Measurements from ENCODE around the gene USP37. TPM values are rescaled to one million over a fixed set of nuclear protein-coding genes. Genes with fewer than 3 reads are reported as not detected.
A peak's percentile ranks its signal among the peaks of the same experiment; 100 is the strongest.

USP37 gene
- total and polyA plus RNA-seq, 2 of the 13 experiments (the other 11 are each of a cell fraction or from before 2014, with no cell fraction given) = 6.5 to 30.6 TPM

- TF ChIP-seq ATRX (CRISPR knock-in tag; IDR thresholded peaks at IDR 0.05; ENCODE audit: borderline replicate concordance) (no peak), ZFY (CRISPR knock-in tag; IDR thresholded peaks at IDR 0.05) (peak; percentile 59), HMGXB4 (CRISPR knock-in tag; IDR thresholded peaks at IDR 0.05; ENCODE audit: borderline replicate concordance in 1 of 2, low read depth in 1 of 2) (peak; percentile 79 to 83; a peak in 3 of 4 replicates), ZNF230 (CRISPR knock-in tag; IDR thresholded peaks at IDR 0.05) (peak; percentile 52; the same call in 1 of the 2 replicates), ZNF468 (CRISPR knock-in tag; IDR thresholded peaks at IDR 0.05) (no peak), TBL1XR1 (IDR thresholded peaks at IDR 0.05; ENCODE audit: borderline replicate concordance, low read length, partially characterized antibody) (peak; percentile 33), POLR2AphosphoS5 (IDR thresholded peaks at IDR 0.05; ENCODE audit: low read depth, low read length) (0 out of 2 replicates have a peak, but pooled peaks have one; percentile 33), ZBTB14 (CRISPR knock-in tag; IDR thresholded peaks at IDR 0.05) (no peak), ZNF280D (CRISPR knock-in tag; IDR thresholded peaks at IDR 0.05) (peak; percentile 77), PAWR (CRISPR knock-in tag; IDR thresholded peaks at IDR 0.05; ENCODE audit: borderline replicate concordance) (no peak), ZNF816 (CRISPR knock-in tag; IDR thresholded peaks at IDR 0.05; ENCODE audit: borderline replicate concordance) (peak; percentile 50; the same call in 1 of the 2 replicates), ZMYM2 (CRISPR knock-in tag; IDR thresholded peaks at IDR 0.05) (peak; percentile 92), FOXK2 (IDR thresholded peaks at IDR 0.05) (peak; percentile 96), ZNF841 (CRISPR knock-in tag; IDR thresholded peaks at IDR 0.05; ENCODE audit: borderline replicate concordance) (no peak), ARHGAP35 (CRISPR knock-in tag; IDR thresholded peaks at IDR 0.05; ENCODE audit: borderline replicate concordance) (0 out of 2 replicates have a peak, but pooled peaks have one; percentile 24), ZBTB4 (CRISPR knock-in tag; IDR thresholded peaks at IDR 0.05; ENCODE audit: borderline replicate concordance) (peak; percentile 91; the same call in 1 of the 2 replicates), ELK4 (CRISPR knock-in tag; IDR thresholded peaks at IDR 0.05; ENCODE audit: borderline replicate concordance) (no peak), ZNF773 (CRISPR knock-in tag; IDR thresholded peaks at IDR 0.05; ENCODE audit: borderline replicate concordance) (no peak)
These were observed 123.3 kb downstream of the USP37 start (continued) for GRCh38 chr2:218444692-218445357.

Data from HepG2 (cell line).